ENCODE measurements around the gene MSI2.

MSI2 gene

GRCh38 chr17:57568340-57568739 is 312.0 kb downstream of the MSI2 start:
- H2AFZ ChIP-seq (ENCODE audit: low read length) = no peak overlapping the region
- H4K8ac ChIP-seq (ENCODE audit: low read depth, low read length) = no peak overlapping the region
- no peak overlapping the region for H2BK5ac ChIP-seq (ENCODE audit: low read length)
- no peaks in the 10 kb centered on the region for H3K27me3 ChIP-seq (ENCODE audit: control insufficient read depth in 3 of 3, insufficient read depth in 3 of 3, low read depth in 1 of 3, low read length in 3 of 3)
- no peak overlapping the region for H3K4me2 ChIP-seq (ENCODE audit: insufficient read depth, low read length, poor library complexity, severe bottlenecking)
- no peak overlapping the region for H3K4me3 ChIP-seq (ENCODE audit: low read length in 2 of 2)
- no peak for DNase-seq (ENCODE audit: low spot score)
- H3K18ac ChIP-seq (ENCODE audit: low read length) = no peak overlapping the region
- no peak overlapping the region for H2BK15ac ChIP-seq (ENCODE audit: low read length)
- H3K4ac ChIP-seq (ENCODE audit: low read length) = no peak overlapping the region
- peaks cover 8% of the 10 kb centered on the region for H3K79me1 ChIP-seq (ENCODE audit: low read depth, low read length)
- no peak overlapping the region for H2AK5ac ChIP-seq (ENCODE audit: low read depth, low read length)
- no peak overlapping the region for H3K23ac ChIP-seq (ENCODE audit: low read depth, low read length, poor library complexity)
- no peak overlapping the region for H3K14ac ChIP-seq (ENCODE audit: low read length)
- H2BK120ac ChIP-seq (ENCODE audit: low read depth, low read length) = no peak overlapping the region
- no peaks in the 10 kb centered on the region for H3K9me3 ChIP-seq (replicated peaks in 1 of 2; ENCODE audit: control insufficient read depth in 2 of 2, insufficient read depth in 1 of 2, low read depth in 1 of 2, low read length in 2 of 2)
- H4K91ac ChIP-seq (ENCODE audit: low read depth, low read length, poor library complexity) = no peak overlapping the region
- H3K36me3 ChIP-seq (replicated peaks in 1 of 2; ENCODE audit: control insufficient read depth in 2 of 2, insufficient read depth in 2 of 2, low read length in 2 of 2) = peaks cover 0 to 46% of the 10 kb centered on the region in 2 donors
- no peak overlapping the region for H3K9ac ChIP-seq (ENCODE audit: low read depth, low read length, poor library complexity)
- H3K27ac ChIP-seq (replicated peaks; ENCODE audit: low read length) = no peak overlapping the region
- H2BK12ac ChIP-seq (ENCODE audit: low read length) = no peak overlapping the region
- peaks cover 9 to 25% of the 10 kb centered on the region in 2 donors for H3K4me1 ChIP-seq (ENCODE audit: control insufficient read depth in 2 of 2, insufficient read depth in 1 of 2, low read depth in 1 of 2, low read length in 2 of 2)
- WGBS, 2 donors (ENCODE audit: extremely low coverage in 2 of 2, insufficient read length in 2 of 2, insufficient replicate concordance in 1 of 2) = no CpG with 5 or more reads among the region's 3 CpGs

- Histone ChIP-seq H3K4ac (ENCODE audit: low read length) (no peak overlapping the region), H3K4me1 (ENCODE audit: control insufficient read depth in 2 of 2, insufficient read depth in 1 of 2, low read depth in 1 of 2, low read length in 2 of 2) (peaks cover 5 to 19% of the 10 kb centered on the region in 2 donors)
These were observed 312.7 kb downstream of the MSI2 start for GRCh38 chr17:57569021-57569420.

GRCh38 chr17:57569853-57570252 is 313.5 kb downstream of the MSI2 start:
- WGBS, 2 donors (ENCODE audit: extremely low coverage in 2 of 2, insufficient read length in 2 of 2, insufficient replicate concordance in 1 of 2) = no CpG with 5 or more reads among the region's 7 CpGs
- Histone ChIP-seq H3K14ac (ENCODE audit: low read length) (no peak overlapping the region), H3K4me2 (ENCODE audit: insufficient read depth, low read length, poor library complexity, severe bottlenecking) (no peak overlapping the region), H2BK120ac (ENCODE audit: low read depth, low read length) (no peak overlapping the region), H3K9ac (ENCODE audit: low read depth, low read length, poor library complexity) (no peak overlapping the region), H4K91ac (ENCODE audit: low read depth, low read length, poor library complexity) (no peak overlapping the region), H3K23ac (ENCODE audit: low read depth, low read length, poor library complexity) (no peak overlapping the region), H3K79me1 (ENCODE audit: low read depth, low read length) (peaks cover 3% of the 10 kb centered on the region), H2AK5ac (ENCODE audit: low read depth, low read length) (no peak overlapping the region), H3K4ac (ENCODE audit: low read length) (no peak overlapping the region), H4K8ac (ENCODE audit: low read depth, low read length) (no peak overlapping the region), H2BK15ac (ENCODE audit: low read length) (no peak overlapping the region), H3K27ac (replicated peaks; ENCODE audit: low read length) (no peak overlapping the region), H2AFZ (ENCODE audit: low read length) (no peak overlapping the region), H3K18ac (ENCODE audit: low read length) (peak overlapping the region; percentile 32), H3K4me1 (ENCODE audit: control insufficient read depth in 2 of 2, insufficient read depth in 1 of 2, low read depth in 1 of 2, low read length in 2 of 2) (peaks cover 4 to 15% of the 10 kb centered on the region in 2 donors), H3K9me3 (replicated peaks in 1 of 2; ENCODE audit: control insufficient read depth in 2 of 2, insufficient read depth in 1 of 2, low read depth in 1 of 2, low read length in 2 of 2) (no peaks in the 10 kb centered on the region), H2BK5ac (ENCODE audit: low read length) (no peak overlapping the region), H2BK12ac (ENCODE audit: low read length) (no peak overlapping the region), H3K36me3 (replicated peaks in 1 of 2; ENCODE audit: control insufficient read depth in 2 of 2, insufficient read depth in 2 of 2, low read length in 2 of 2) (peaks cover 0 to 45% of the 10 kb centered on the region in 2 donors), H3K4me3 (ENCODE audit: low read length in 2 of 2) (no peak overlapping the region), H3K27me3 (ENCODE audit: control insufficient read depth in 3 of 3, insufficient read depth in 3 of 3, low read depth in 1 of 3, low read length in 3 of 3) (no peaks in the 10 kb centered on the region)
- no peak for DNase-seq (ENCODE audit: low spot score)

More at GRCh38 chr17:57569021-57569420, 312.7 kb downstream of the MSI2 start:
- H3K9ac ChIP-seq (ENCODE audit: low read depth, low read length, poor library complexity) = no peak overlapping the region
- no peak overlapping the region for H3K4me2 ChIP-seq (ENCODE audit: insufficient read depth, low read length, poor library complexity, severe bottlenecking)
- no peak overlapping the region for H2BK5ac ChIP-seq (ENCODE audit: low read length)
- no peak overlapping the region for H4K8ac ChIP-seq (ENCODE audit: low read depth, low read length)
- H3K36me3 ChIP-seq (replicated peaks in 1 of 2; ENCODE audit: control insufficient read depth in 2 of 2, insufficient read depth in 2 of 2, low read length in 2 of 2) = peaks cover 0 to 46% of the 10 kb centered on the region in 2 donors
- H2AK5ac ChIP-seq (ENCODE audit: low read depth, low read length) = no peak overlapping the region
- peaks cover 3% of the 10 kb centered on the region for H3K79me1 ChIP-seq (ENCODE audit: low read depth, low read length)
- H2BK12ac ChIP-seq (ENCODE audit: low read length) = no peak overlapping the region
- H2AFZ ChIP-seq (ENCODE audit: low read length) = no peak overlapping the region
- no CpG with 5 or more reads among the region's 4 CpGs for WGBS, 2 donors (ENCODE audit: extremely low coverage in 2 of 2, insufficient read length in 2 of 2, insufficient replicate concordance in 1 of 2)
- no peak overlapping the region for H3K4me3 ChIP-seq (ENCODE audit: low read length in 2 of 2)
- H3K23ac ChIP-seq (ENCODE audit: low read depth, low read length, poor library complexity) = no peak overlapping the region
- no peak overlapping the region for H2BK15ac ChIP-seq (ENCODE audit: low read length)
- H4K91ac ChIP-seq (ENCODE audit: low read depth, low read length, poor library complexity) = no peak overlapping the region
- DNase-seq (ENCODE audit: low spot score) = no peak
- no peak overlapping the region for H2BK120ac ChIP-seq (ENCODE audit: low read depth, low read length)
- H3K27ac ChIP-seq (replicated peaks; ENCODE audit: low read length) = no peak overlapping the region
- H3K18ac ChIP-seq (ENCODE audit: low read length) = no peak overlapping the region
- no peaks in the 10 kb centered on the region for H3K9me3 ChIP-seq (replicated peaks in 1 of 2; ENCODE audit: control insufficient read depth in 2 of 2, insufficient read depth in 1 of 2, low read depth in 1 of 2, low read length in 2 of 2)
- H3K14ac ChIP-seq (ENCODE audit: low read length) = no peak overlapping the region
- no peaks in the 10 kb centered on the region for H3K27me3 ChIP-seq (ENCODE audit: control insufficient read depth in 3 of 3, insufficient read depth in 3 of 3, low read depth in 1 of 3, low read length in 3 of 3)

DNA sequence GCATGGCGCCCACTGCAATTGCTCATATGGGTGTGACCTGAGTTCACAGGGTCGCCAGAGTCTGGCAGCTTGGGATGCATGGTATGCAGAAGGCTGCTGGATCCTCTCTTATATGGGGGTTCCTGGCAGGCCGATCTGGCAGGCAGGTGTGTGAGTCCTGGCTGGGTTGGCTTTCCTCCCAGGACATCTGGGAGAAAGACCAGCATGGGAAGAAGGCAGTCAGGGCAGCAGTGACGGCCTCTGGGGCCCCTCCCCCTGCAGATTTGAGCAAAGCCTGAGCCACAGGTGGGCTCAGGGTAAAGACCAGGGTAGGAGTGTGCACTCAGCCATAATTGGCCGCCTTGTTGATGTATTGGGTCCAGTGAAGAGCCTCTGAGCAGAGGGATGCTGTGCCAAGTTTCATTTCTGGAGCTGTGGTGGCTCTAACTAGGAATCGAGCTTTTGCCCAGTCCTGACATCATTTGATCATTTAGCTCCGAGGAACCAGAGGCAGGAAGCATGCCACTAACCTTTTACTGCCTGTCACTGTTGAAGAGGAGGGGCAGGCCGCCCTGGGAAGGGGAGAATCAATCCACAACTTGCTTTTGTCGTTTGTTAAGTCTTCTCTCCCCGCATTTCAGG is 314.5 kb downstream of the MSI2 start:
- H4K91ac ChIP-seq (ENCODE audit: low read depth, low read length, poor library complexity) = no peak overlapping the region
- no CpG with 5 or more reads among the region's 10 CpGs for WGBS, 2 donors (ENCODE audit: extremely low coverage in 2 of 2, insufficient read length in 2 of 2, insufficient replicate concordance in 1 of 2)
- H3K27ac ChIP-seq (replicated peaks; ENCODE audit: low read length) = no peak overlapping the region

More for the DNA sequence above, 314.5 kb downstream of the MSI2 start:
- H2BK15ac ChIP-seq (ENCODE audit: low read length) = no peak overlapping the region
- H4K8ac ChIP-seq (ENCODE audit: low read depth, low read length) = no peak overlapping the region
- no peaks in the 10 kb centered on the region for H3K9me3 ChIP-seq (replicated peaks in 1 of 2; ENCODE audit: control insufficient read depth in 2 of 2, insufficient read depth in 1 of 2, low read depth in 1 of 2, low read length in 2 of 2)
- peak overlapping the region; percentile 54 for H3K18ac ChIP-seq (ENCODE audit: low read length)
- peaks cover 8 to 16% of the 10 kb centered on the region in 2 donors for H3K4me1 ChIP-seq (ENCODE audit: control insufficient read depth in 2 of 2, insufficient read depth in 1 of 2, low read depth in 1 of 2, low read length in 2 of 2)
- no peak overlapping the region for H3K14ac ChIP-seq (ENCODE audit: low read length)
- H3K4me3 ChIP-seq (ENCODE audit: low read length in 2 of 2) = no peak overlapping the region
- H3K79me1 ChIP-seq (ENCODE audit: low read depth, low read length) = no peaks in the 10 kb centered on the region
- no peak overlapping the region for H2BK120ac ChIP-seq (ENCODE audit: low read depth, low read length)
- H3K23ac ChIP-seq (ENCODE audit: low read depth, low read length, poor library complexity) = no peak overlapping the region
- H3K36me3 ChIP-seq (replicated peaks in 1 of 2; ENCODE audit: control insufficient read depth in 2 of 2, insufficient read depth in 2 of 2, low read length in 2 of 2) = peaks cover 0 to 35% of the 10 kb centered on the region in 2 donors
- no peak overlapping the region for H3K4me2 ChIP-seq (ENCODE audit: insufficient read depth, low read length, poor library complexity, severe bottlenecking)
- no peak overlapping the region for H3K4ac ChIP-seq (ENCODE audit: low read length)
- H2AFZ ChIP-seq (ENCODE audit: low read length) = no peak overlapping the region
- H2BK5ac ChIP-seq (ENCODE audit: low read length) = no peak overlapping the region
- H3K27me3 ChIP-seq (ENCODE audit: control insufficient read depth in 3 of 3, insufficient read depth in 3 of 3, low read depth in 1 of 3, low read length in 3 of 3) = no peaks in the 10 kb centered on the region
- H2AK5ac ChIP-seq (ENCODE audit: low read depth, low read length) = no peak overlapping the region
- no peak overlapping the region for H3K9ac ChIP-seq (ENCODE audit: low read depth, low read length, poor library complexity)
- no peak overlapping the region for H2BK12ac ChIP-seq (ENCODE audit: low read length)
- DNase-seq (ENCODE audit: low spot score) = no peak

All from neuronal stem cell (in vitro differentiated cells).